HL-60/S4 treated with phorbol 12-myristate 13-acetate at 8.2 ng/mL for 4 days and 3 days (cell line): ENCODE results near the gene NUDT3.
"Not testable (repeated sequence)": the region's sequence is repeated elsewhere in the genome, so short reads cannot be mapped to it uniquely, and the experiment has no call there.

Experiments used
- in situ Hi-C: fragments of 300-500 bp; cut with MboI; formaldehyde crosslinking; loops from 2 replicates; pipeline ENCODE4 v1.15.0; 2022; ENCODE audit warnings: low sequenced_read_pairs

NUDT3 gene

DNA sequence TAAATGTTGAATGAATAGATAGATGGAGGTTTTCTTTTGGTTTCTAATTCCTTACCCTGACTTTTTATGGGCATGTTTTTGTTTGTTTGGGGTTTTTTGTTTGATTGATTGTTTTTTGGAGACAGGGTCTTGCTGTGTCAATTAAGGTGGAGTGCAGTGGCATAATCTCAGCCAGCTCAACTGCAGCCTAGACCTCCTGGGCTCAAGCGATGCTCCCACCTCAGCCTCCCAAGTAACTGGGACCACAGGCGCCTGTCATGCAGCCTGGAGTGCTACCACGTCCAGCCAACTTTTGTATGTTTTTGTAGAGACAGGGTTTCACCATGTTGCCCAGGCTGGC, 1.5 kb upstream of the NUDT3 start:
- in situ Hi-C loops: no loop called here

DNA sequence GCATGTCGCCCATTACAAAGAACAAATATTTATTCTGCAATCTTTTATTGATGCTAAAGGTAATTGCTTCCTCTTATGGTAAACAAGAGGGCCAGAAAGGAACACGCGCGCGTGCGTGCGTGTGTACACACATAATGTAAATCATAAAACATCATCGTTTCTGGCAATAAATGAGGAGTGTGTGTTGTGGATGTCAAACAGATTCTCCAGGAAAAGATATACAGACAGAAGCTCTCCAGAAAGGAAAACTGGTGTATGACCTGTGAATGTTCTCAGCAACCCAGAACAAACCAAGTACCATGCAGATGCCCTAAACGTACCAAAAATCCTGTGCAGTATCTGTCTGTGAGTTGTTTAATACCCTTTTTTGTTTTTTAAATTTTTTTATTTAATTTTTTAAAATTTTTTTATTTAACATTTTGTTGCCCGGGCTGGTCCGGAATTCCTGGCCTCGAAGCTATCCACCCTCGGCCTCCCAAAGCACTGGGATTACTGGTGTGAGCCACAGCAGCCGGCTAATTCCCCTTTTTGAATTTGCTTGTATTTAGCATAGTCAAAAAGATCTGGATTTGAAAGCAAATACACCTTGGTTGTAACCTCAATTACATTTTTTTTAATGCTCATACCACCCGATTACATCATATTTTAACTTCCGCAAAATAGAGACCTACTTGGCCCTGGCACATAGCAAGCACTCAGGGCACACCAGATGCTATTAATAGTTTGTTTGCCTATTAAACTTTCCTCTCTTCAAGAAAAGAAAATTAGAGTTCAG, 909 bp upstream of the NUDT3 start:
- in situ Hi-C loops: no loop called here

DNA sequence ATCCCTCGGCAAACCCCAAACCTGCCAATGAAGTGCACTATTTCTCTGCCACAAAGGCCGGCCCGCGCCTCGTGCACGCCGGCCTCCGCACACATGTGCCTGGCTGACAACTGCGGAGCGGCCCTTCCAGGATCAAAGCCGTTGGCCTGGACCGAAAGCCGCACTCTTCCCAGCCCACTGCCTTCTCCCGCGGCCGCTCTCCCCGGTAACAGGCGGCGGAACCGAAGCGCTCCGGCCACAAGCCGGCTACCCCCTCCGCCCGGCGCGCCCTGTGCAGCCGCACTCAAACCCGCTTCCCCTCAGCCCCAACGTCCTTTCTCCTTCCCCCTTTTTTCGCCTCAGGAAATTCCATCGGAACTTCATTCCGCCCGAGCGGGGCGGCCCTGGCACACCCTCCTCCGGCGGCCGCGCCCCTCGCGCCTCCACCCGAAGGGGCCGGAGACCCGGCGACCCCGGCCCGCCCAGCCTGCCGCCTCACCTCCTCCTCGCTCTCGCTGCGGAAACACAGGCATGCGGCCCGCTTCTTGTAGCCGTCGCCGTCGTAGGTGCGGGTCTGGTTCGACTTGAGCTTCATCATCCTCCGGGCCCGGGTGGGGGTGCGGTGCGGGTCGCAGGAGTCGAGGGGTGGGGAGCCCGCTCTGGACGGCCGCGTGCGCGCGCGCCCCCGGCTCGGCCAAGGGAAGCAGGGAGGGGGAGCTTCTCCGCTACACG, 528 bp downstream of the NUDT3 start:
- in situ Hi-C loops: no loop called here

DNA sequence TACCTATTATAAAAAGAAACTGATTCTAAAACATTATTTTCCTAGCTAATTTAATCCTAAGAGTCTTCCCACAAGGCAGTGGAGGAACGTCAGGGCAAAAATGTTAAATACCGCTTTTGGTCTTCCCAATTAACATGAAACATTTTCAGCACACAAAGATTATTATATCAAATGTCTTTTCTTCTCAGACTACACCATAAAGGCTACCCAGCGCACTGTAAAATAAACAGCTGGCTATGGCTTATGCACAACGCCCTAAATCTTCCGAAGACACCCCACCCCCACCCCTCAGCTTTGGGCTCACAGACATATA, 1.0 kb downstream of the NUDT3 start:
- in situ Hi-C loops: no loop called here

DNA sequence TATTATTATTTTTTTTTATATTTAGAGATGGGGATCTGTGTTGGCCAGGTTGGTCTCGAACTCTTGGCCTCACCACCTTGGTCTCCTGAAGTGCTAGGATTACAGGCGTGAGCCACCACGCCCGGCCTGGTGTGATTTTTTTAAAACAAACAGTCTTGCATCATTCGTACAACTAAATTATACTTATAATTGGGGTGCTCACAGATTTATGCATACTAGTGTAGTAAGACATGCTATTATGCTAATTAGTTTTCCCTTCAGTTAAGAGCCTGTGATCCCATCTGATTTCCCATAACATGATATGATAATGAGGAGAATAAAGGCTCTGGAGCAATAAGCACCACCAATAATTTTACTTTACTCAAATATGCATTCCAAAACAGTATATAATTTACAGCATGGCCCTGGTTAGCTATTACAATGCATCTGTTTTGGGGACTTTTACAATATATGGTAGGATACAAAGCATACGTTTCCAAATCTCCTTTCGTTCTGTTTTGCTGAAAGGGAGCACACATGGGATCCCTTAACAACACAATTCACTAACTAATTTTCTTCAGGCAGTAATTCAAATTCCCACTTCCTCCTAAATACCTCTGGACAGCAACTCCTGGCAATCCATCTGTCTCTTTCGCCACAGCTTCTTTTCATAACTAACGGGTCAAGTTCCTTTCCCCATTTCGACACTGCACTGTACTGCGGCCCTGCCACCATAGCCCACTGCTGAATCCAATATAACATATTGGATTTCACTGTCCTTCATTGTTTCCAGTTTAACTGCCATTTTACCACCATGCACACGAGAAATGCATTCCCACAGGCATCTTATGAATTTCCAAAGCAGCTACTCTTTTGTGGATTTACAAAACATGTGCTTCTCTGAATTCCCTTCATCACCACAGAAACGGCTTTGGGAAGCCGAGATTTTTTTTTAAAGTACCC, 1.7 kb downstream of the NUDT3 start:
- in situ Hi-C loops: no loop called here

DNA sequence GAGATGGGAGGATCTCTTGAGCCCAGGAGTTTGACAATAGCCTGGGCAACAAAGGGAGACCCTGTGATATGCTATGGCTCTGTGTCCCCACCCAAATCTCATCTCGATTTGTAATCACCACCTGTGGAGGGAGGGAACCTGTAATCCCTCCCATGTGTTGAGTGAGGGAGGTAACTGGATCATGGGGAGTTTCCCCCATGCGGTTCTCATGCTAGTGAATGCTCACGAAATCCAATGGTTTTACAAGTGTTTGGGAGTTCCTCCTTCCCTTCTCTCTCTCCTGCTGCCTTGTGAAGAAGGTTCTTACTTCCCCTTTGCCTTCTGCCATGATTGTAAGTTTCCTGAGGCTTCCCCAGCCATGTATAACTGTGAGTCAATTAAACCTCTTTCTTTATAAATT, 3.4 kb downstream of the NUDT3 start:
- in situ Hi-C loops: no loop called here

DNA sequence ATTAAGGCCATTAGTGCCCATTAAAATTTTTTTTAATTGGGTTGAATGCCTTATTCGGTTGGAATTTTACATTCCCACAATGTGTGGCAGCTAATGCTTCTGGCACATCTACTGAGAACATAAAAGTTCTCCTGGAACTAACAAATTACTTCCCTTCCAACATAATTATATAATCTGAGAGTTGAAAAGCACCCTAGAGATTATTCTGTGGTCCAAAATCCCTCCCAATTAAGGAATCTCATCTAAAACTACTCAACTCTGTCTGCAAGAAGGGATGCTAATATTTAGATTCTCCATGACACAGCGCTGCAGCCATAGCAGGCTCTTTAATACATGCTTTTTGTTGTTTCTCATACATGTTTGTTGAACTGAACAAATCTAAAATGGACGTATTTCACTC, 4.0 kb downstream of the NUDT3 start:
- in situ Hi-C loops: no loop called here

DNA sequence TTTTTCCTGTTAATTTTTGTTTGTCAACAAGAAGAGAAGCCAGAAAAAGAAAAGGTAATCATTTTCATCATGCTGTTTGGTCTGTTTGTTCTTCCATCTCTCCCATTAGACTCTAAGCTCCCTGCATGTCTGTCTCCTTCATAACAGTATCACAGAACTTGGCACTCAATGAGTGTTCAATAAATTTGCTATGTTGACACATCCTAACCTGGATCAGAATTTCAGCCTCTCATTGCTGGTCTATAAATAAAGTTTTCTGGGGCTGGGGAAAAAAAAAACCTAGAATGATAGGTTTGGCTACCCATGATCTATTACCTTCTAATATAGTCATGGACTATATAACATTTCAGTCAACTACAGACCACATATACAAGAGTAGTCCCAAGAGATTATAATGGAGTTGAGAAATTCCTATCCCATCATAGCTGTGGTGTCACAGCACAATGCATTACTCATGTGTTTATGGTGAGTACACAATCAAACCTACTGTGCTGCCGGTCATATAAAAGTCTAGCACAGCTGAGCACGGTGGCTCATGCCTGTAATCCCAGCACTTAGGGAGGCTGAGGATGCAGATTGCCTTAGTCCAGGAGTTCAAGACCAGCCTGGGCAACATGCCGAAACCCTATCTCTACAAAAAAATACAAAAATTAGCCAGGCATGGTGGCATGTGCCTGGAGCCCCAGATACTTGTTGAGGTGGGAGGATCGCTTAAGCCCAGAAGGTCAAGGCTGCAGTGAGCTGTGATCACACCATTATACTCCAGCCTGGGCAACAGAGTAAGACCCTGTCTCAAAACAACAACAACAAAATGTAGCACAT, 5.9 kb downstream of the NUDT3 start:
- in situ Hi-C loops: no loop called here

DNA sequence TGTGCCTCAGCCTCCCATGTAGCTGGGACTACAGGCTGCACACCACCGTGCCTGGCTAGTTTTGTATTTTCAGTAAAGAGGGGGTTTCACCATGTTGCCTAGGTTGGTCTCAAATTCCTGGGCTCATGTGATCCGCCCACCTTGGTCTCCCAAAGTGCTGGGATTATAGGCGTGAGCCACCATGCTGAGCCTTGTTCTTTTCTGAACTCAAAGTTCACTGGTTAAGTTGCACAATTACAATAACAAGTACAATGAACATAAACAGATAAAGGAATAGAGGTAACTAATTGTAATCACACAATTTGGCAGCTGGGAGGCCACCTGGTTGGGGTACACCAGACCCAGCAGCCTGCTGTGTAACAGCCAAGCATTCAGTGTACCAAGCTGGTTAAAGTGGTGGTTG, 6.7 kb downstream of the NUDT3 start:
- in situ Hi-C loops: no loop called here

DNA sequence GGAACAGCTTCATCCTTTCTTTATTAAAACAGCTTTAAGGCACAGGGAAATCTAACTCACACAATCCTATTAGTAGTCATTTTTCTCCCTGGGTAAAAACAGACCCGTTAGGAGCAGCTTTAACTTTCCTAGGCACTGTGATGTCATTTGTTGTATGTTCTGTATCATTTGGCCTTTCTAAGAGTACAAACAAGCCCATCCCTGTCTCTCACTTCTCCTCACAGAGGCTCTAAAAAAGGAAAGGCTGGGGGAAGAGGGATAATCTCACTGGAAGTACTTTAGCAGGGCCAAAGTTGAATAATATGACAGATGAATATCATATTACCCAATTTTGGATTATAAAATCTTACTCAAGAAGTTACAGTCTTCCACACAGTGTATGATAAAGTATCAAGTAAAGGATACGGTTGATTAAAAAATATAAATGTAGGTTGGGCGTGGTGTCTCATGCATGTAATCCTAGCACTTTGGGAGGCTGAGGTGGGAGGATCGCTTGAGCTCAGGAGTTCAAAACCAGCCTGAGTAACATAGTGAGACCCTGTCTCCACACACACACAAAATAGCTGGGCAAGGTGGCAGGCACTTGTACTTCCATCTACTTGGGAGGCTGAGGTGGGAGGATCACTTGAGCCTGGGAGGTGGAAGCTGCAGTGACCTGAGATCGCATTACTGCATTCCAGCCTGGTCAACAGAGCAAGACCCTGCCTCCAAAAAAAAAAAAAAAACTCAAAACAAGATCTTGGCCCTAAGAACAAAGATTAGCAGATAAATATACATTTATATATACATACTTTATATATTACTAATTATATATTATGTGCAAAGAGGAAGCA, 7.9 kb downstream of the NUDT3 start:
- in situ Hi-C loops: no loop called here

DNA sequence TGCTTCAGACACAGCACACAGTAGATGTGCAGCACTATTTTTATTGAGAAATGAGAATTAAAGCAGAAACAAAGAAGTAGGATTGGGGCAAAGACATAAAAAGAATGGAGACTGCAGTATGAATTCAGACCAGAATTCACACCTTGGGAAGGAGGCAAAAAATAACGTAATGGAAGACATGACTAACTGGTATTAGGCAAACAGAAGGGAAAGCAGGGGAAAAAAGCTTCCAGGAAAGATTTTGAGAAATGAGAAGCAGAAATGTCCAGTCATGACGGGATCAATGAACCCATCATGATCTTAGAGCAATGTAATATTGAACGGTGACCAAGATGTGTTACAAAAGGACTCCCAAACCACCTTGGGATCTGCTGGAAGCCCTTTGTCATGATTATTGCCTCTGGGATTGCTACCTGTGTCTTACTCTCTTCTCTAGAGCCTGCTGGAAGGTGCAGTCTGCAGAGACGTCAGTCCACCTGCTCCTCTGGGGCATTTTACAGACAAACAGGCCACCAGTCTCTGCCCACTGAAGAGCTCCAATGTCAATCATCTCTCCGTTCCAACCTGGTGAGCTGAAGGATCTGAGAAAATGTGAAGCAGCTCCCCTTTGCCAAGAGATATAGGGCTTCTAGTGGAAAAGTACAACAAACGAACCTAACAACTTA, 8.7 kb downstream of the NUDT3 start:
- in situ Hi-C loops: no loop called here

DNA sequence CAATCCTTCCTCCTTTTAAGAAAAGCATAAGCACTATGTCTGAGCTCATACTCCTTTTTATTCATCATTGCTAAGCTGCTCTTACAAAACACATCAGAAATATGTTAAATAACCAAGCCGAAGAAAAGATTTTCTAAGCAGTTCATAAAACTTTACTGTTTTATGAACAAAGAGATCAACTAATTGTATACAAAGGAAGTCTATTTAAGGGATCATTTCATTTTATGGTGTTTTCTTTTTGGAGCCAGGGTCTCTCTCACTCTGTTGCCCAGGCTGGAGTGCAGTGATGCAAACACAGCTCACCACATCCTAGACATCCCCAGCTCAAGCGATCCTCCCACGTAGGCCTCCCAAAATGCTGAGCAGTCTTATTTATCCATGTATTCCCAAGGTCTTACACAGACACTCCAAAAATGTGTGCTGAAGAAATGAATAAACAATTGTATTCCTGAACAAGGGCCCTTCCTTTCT, 9.3 kb downstream of the NUDT3 start:
- in situ Hi-C loops: no loop called here

DNA sequence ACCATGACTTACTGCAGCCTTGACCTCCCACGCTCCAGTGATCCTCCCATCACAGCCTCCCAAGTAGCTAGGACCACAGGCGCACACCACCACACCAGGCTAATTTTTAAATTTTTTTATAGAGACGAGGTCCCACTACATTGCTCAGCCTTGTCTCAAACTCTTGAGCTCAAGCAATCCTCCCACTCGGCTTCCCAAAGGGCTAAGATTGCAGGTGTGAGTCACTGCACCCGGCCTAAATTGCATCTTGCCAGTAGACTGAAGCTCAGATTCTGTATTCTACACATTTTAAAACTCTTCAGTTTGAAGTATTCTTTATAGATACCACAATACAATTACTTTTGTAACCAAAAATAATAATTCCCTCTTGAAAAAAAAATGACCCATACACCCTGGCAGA, 11.4 kb downstream of the NUDT3 start:
- in situ Hi-C loops: no loop called here

DNA sequence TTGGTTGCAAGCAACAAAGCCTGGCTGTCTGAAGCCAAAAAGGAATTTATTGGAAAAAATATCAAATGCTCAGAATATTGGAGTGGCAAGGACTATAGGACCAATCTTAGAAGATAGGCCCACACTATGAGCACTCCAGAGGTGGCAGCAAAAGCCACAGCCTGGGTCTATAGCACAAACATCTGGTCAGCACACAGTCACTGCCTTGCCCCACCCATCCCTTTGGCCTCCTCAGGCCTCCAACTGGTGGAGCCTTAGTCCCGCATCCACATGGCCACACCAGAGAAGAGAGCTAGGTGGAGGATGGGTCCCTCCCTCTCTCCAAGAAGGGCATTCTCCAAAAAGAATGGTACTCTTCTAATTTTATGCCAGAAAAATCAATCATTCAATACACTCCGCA, 14.0 kb downstream of the NUDT3 start:
- in situ Hi-C loops: no loop called here

DNA sequence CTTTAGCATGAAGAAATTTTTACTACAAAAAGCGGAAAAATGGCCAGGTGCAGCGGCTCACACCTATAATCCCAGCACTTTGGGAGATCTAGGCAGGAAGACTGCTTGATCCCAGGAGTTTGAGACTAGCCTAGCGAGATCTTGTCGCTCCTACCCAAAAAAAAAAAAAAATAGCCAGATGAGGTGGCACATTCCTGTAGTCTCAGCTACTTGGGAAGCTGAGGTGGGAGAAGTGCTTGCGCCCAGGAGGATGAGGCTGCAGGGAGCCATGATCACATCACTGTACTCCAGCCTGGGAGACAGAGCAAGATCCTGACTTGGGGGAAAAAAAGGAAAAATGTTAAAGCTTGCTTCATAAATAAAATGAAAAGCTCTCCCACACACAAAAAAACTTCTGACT, 14.5 kb downstream of the NUDT3 start:
- in situ Hi-C loops: no loop called here

DNA sequence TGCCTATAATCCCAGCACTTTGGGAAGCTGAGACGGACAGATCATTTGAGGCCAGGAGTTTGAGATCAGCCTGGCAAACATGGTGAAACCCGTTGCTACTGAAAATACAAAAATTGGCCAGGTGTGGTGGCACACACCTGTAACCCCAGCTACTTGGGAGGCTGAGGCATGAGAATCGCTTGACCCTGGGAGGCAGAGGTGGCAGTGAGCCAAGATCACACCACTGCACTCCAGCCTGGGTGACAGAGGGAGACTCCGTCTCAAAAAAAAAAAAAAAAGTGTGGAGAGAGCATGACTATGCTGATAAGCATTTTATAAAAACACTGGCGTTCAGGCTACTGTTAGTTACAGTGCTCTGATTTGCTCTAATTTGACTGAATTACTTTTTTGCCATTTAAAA, 14.9 kb downstream of the NUDT3 start:
- in situ Hi-C loops: not testable (repeated sequence)

DNA sequence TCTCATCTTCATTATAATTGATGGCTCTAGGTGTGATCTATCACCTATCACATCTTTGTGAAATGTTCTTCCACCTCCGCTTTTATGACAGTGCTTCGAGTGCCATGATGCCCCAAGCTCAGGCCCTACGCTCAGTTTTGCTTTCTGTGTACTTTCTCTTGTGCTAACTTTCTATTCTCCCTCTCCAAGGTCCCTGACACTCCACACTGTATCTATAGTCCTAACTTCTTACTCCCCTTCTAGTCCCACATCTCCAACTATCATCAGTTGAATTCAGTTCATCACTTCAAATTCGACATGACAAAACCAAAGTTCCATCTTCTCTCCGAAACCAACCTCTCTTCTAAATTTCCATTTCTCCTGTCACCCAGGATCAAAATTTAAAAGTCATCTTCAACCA, 16.6 kb downstream of the NUDT3 start:
- in situ Hi-C loops: no loop called here

DNA sequence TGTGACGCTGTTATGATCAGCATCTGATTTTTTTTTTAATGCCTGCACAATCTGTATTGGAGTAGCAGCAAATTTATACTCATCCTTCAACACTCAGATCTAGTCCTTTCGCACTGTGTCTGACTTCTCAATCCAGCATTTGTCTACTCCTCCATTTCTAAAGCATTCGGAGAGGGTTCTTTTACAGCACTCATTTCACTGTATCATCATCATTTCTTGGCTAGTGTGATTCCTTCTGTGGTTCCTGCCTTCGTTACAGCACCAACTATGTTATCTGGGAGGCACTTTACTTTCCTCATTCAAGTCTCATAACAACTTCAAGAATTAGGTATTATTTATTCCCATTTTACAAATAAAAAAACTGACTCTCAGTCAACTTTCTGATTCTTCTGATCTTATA, 18.0 kb downstream of the NUDT3 start:
- in situ Hi-C loops: no loop called here

DNA sequence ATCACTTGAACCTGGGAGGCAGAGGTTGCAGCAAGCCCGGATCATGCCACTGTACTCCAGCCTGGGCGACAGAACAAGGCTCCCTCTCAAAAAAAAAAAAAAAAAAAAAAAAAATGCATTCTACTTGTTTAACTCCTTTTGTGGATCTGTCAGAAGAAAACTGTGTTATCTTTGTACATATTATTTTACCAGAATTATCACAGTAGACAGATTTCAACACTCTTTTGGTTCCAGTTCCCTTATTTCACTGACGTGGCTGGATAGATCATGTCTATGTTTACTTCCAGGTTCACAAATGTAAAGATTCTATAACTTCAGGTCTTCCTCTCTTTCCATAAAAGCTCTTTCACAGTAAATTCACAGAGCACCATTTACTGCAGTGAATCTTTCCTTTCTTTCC, 18.4 kb downstream of the NUDT3 start:
- in situ Hi-C loops: no loop called here
